Tibial nerve (tissue), 3 donors: ENCODE results near the gene EXOSC7.

Experiments
- POLR2A ChIP-seq, 2 donors: fragments of 450-650 bp; IDR thresholded peaks; one replicate each; pipeline ENCODE4 v1.6.1; 2017; ENCODE audit warnings: antibody characterized with exemption in 2 of 2, mild to moderate bottlenecking in 2 of 2, moderate library complexity in 2 of 2
- TF ChIP-seq, protein P1 (sequence below), 5 experiments: fragments of 200-600 bp in 3 of 5; fragments of 450-650 bp in 2 of 5; sonication (generic) in 3 of 5; IDR thresholded peaks; one replicate each; pipeline ENCODE4 v1.5.1; 2016 to 2019; ENCODE audit warnings: antibody characterized with exemption in 5 of 5, mild to moderate bottlenecking in 3 of 5, moderate library complexity in 2 of 5

- TF ChIP-seq, protein P1, sequence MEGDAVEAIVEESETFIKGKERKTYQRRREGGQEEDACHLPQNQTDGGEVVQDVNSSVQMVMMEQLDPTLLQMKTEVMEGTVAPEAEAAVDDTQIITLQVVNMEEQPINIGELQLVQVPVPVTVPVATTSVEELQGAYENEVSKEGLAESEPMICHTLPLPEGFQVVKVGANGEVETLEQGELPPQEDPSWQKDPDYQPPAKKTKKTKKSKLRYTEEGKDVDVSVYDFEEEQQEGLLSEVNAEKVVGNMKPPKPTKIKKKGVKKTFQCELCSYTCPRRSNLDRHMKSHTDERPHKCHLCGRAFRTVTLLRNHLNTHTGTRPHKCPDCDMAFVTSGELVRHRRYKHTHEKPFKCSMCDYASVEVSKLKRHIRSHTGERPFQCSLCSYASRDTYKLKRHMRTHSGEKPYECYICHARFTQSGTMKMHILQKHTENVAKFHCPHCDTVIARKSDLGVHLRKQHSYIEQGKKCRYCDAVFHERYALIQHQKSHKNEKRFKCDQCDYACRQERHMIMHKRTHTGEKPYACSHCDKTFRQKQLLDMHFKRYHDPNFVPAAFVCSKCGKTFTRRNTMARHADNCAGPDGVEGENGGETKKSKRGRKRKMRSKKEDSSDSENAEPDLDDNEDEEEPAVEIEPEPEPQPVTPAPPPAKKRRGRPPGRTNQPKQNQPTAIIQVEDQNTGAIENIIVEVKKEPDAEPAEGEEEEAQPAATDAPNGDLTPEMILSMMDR (IDR thresholded peaks at IDR 0.05) = no peak
- no peak for TF ChIP-seq POLR2A (IDR thresholded peaks at IDR 0.05)
Measured at GRCh38 chr3:44989636-44990373, 13.8 kb downstream of the EXOSC7 start.
